ENCODE data around the gene ARFGEF3. TPM values are rescaled to one million over a fixed set of nuclear protein-coding genes. Genes with fewer than 3 reads are reported as not detected.

Gene ARFGEF3
- polyA plus RNA-seq, 2 donors = 0.15 to 0.20 TPM

DNA sequence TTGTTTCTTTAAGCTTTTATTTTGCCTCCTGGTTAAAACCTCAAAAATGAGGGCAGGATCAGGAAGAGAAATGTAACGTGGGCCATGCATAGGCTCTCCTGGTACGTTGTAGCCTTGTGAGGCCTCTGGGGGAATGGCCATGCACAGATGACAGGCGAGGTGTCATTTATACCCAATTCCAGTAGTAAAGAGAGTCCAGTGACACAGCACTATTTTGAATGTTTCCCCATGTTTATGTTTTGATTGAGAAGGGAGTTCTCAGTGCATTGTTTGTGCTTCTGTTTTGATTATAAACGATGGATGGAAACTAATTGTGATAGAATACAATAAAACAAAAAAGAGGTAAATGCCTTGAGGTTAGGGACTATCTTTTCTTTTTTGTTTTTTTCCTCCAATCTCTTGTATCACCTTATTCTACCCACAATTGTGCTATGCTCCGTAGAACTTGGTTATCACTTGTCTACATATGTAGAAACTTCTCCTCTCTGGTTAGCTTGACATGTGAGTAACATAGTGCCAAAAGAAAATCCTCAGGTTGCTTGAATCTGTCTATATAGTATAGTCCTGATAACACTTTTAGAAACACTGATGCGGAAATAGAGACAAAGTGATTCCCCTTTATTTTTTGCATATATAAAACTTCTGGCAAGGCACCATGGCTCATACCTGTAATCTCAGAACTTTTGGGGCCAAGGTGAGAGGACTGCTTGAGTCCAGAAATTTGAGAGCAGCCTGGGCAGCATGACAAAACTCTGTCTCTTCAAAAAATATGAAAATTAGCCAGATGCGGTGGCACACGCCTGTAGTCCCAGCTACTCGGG is 209.1 kb downstream of the ARFGEF3 start:
- Histone ChIP-seq H3K9me3 (ENCODE audit: control insufficient read depth in 2 of 2, insufficient read depth in 1 of 2, low read depth in 1 of 2, low read length in 1 of 2) (no peaks in the 10 kb centered on the region), H3K4me1 (ENCODE audit: control insufficient read depth in 2 of 2, insufficient read depth in 2 of 2, low read length in 1 of 2) (no peaks in the 10 kb centered on the region), H3K27me3 (ENCODE audit: control insufficient read depth in 1 of 2, insufficient read depth in 2 of 2, low read length in 2 of 2) (no peaks in the 10 kb centered on the region), H3K36me3 (ENCODE audit: control insufficient read depth in 2 of 2, insufficient read depth in 2 of 2, low read length in 1 of 2) (no peaks in the 10 kb centered on the region), H3K4me3 (ENCODE audit: low read depth in 1 of 2, low read length in 2 of 2) (no peak overlapping the region), H3K27ac (ENCODE audit: low read depth in 2 of 2, low read length in 1 of 2) (no peak overlapping the region)
- WGBS, 2 donors = 67 to 77% methylated on average over 9 of the region's 9 CpGs

- Histone ChIP-seq H3K9me3 (ENCODE audit: control insufficient read depth in 2 of 2, insufficient read depth in 1 of 2, low read depth in 1 of 2, low read length in 1 of 2) (no peaks in the 10 kb centered on the region), H3K27me3 (ENCODE audit: control insufficient read depth in 1 of 2, insufficient read depth in 2 of 2, low read length in 2 of 2) (no peaks in the 10 kb centered on the region), H3K36me3 (ENCODE audit: control insufficient read depth in 2 of 2, insufficient read depth in 2 of 2, low read length in 1 of 2) (no peaks in the 10 kb centered on the region), H3K4me3 (ENCODE audit: low read depth in 1 of 2, low read length in 2 of 2) (no peak overlapping the region), H3K27ac (ENCODE audit: low read depth in 2 of 2, low read length in 1 of 2) (no peak overlapping the region), H3K4me1 (ENCODE audit: control insufficient read depth in 2 of 2, insufficient read depth in 2 of 2, low read length in 1 of 2) (no peaks in the 10 kb centered on the region)
- 41 to 64% methylated on average over 3 of the region's 3 CpGs for WGBS, 2 donors
These were observed 209.6 kb downstream of the ARFGEF3 start for GRCh38 chr6:138371452-138371711.

DNA sequence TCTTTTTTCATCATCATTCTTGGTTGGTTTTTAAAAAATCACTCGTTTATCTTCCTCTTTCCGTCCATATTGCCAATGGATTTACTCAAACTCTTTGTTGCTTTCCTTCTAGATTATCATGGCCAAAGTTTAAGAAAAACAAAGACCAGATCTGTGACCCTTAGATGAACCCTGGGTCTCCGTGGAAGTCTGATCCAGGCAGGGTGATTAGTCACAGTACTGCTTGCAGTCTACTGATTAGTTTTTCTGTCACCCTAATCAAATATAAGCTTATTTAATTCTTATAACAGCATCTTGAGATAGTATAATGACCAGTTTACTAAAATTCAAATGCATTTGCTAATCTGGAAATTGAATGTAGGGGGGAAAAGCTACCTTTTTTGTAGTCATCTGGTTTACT is 210.0 kb downstream of the ARFGEF3 start:
- WGBS, 2 donors = 32 to 33% methylated on average over 3 of the region's 3 CpGs
- H3K4me1 ChIP-seq (ENCODE audit: control insufficient read depth in 2 of 2, insufficient read depth in 2 of 2, low read length in 1 of 2) = no peaks in the 10 kb centered on the region
- H3K27ac ChIP-seq (ENCODE audit: low read depth in 2 of 2, low read length in 1 of 2) = no peak overlapping the region
- no peaks in the 10 kb centered on the region for H3K36me3 ChIP-seq (ENCODE audit: control insufficient read depth in 2 of 2, insufficient read depth in 2 of 2, low read length in 1 of 2)
- no peaks in the 10 kb centered on the region for H3K9me3 ChIP-seq (ENCODE audit: control insufficient read depth in 2 of 2, insufficient read depth in 1 of 2, low read depth in 1 of 2, low read length in 1 of 2)
- no peaks in the 10 kb centered on the region for H3K27me3 ChIP-seq (ENCODE audit: control insufficient read depth in 1 of 2, insufficient read depth in 2 of 2, low read length in 2 of 2)
- no peak overlapping the region for H3K4me3 ChIP-seq (ENCODE audit: low read depth in 1 of 2, low read length in 2 of 2)

- no peaks in the 10 kb centered on the region for H3K27me3 ChIP-seq (ENCODE audit: control insufficient read depth in 1 of 2, insufficient read depth in 2 of 2, low read length in 2 of 2)
- no peak overlapping the region for H3K27ac ChIP-seq (ENCODE audit: low read depth in 2 of 2, low read length in 1 of 2)
- H3K36me3 ChIP-seq (ENCODE audit: control insufficient read depth in 2 of 2, insufficient read depth in 2 of 2, low read length in 1 of 2) = no peaks in the 10 kb centered on the region
These were observed 211.1 kb downstream of the ARFGEF3 start for GRCh38 chr6:138372711-138373463.

DNA sequence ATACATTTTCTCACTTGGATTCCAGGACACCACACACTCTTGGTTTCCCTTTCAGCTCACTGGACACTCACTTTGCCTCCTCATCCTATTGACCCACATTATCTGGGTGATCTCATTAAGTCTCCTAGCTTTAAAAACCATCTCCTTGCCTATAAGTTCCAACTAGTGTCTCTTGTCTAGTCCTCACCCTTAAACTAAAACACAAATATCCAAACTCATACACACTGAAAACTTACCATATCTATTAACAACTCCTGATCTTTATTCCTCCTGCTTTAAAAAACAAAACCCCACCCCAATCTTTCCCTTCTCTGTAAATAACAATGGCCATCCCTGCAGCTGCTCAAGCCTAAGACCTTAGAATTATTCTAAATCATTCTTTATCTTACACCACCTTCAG is 212.5 kb downstream of the ARFGEF3 start:
- H3K4me1 ChIP-seq (ENCODE audit: control insufficient read depth in 2 of 2, insufficient read depth in 2 of 2, low read length in 1 of 2) = no peaks in the 10 kb centered on the region
- H3K9me3 ChIP-seq (ENCODE audit: control insufficient read depth in 2 of 2, insufficient read depth in 1 of 2, low read depth in 1 of 2, low read length in 1 of 2) = no peaks in the 10 kb centered on the region
- H3K36me3 ChIP-seq (ENCODE audit: control insufficient read depth in 2 of 2, insufficient read depth in 2 of 2, low read length in 1 of 2) = no peaks in the 10 kb centered on the region
- no peak overlapping the region for H3K4me3 ChIP-seq (ENCODE audit: low read depth in 1 of 2, low read length in 2 of 2)
- no peak overlapping the region for H3K27ac ChIP-seq (ENCODE audit: low read depth in 2 of 2, low read length in 1 of 2)
- H3K27me3 ChIP-seq (ENCODE audit: control insufficient read depth in 1 of 2, insufficient read depth in 2 of 2, low read length in 2 of 2) = no peaks in the 10 kb centered on the region

More at GRCh38 chr6:138372711-138373463, 211.1 kb downstream of the ARFGEF3 start:
- no peak overlapping the region for H3K4me3 ChIP-seq (ENCODE audit: low read depth in 1 of 2, low read length in 2 of 2)
- H3K4me1 ChIP-seq (ENCODE audit: control insufficient read depth in 2 of 2, insufficient read depth in 2 of 2, low read length in 1 of 2) = no peaks in the 10 kb centered on the region
- H3K9me3 ChIP-seq (ENCODE audit: control insufficient read depth in 2 of 2, insufficient read depth in 1 of 2, low read depth in 1 of 2, low read length in 1 of 2) = no peaks in the 10 kb centered on the region

DNA sequence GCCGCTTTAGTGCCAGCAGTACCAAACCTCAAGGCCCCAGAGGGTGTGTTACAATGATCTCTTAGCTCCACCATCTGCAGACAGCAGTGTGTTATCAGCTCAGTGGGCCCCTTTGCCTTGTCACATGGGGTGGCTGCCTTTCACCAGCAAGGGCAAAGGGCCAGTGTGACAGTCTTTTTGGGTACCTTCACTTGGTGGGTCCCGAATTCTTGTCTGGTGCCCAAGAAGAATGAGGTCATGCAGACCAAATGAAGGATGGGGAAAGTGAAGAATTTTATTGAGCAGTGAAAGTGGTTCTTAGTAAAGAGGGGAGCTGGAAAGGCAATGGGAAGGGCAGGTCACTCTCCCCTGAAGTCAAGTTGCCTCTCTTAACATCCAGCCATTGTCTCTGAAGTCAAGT is 213.1 kb downstream of the ARFGEF3 start:
- H3K36me3 ChIP-seq (ENCODE audit: control insufficient read depth in 2 of 2, insufficient read depth in 2 of 2, low read length in 1 of 2) = no peaks in the 10 kb centered on the region
- H3K9me3 ChIP-seq (ENCODE audit: control insufficient read depth in 2 of 2, insufficient read depth in 1 of 2, low read depth in 1 of 2, low read length in 1 of 2) = no peaks in the 10 kb centered on the region
- no peak overlapping the region for H3K27ac ChIP-seq (ENCODE audit: low read depth in 2 of 2, low read length in 1 of 2)
- H3K27me3 ChIP-seq (ENCODE audit: control insufficient read depth in 1 of 2, insufficient read depth in 2 of 2, low read length in 2 of 2) = no peaks in the 10 kb centered on the region
- H3K4me1 ChIP-seq (ENCODE audit: control insufficient read depth in 2 of 2, insufficient read depth in 2 of 2, low read length in 1 of 2) = no peaks in the 10 kb centered on the region
- 94% methylated on average over 2 of the region's 2 CpGs for WGBS, 2 donors
- no peak overlapping the region for H3K4me3 ChIP-seq (ENCODE audit: low read depth in 1 of 2, low read length in 2 of 2)

DNA sequence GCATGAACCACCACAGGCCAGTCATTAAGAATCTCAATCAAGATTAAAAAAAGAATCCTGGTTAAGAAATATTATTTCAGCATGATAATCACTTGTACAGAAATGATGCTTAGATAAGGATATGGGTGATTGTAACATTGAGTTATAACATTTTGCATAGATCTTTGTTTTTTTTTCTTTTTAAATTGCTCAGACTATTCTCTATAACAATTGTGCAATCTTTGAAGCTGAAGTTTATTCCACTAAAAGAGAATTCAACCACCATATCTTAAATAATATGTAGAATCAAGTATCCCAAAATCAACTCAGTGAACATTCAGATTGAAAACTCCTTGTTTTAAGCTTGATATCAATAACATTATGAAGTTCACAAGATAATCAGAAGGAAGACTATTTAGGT is 215.3 kb downstream of the ARFGEF3 start:
- no peak overlapping the region for H3K27ac ChIP-seq (ENCODE audit: low read depth in 2 of 2, low read length in 1 of 2)
- no peaks in the 10 kb centered on the region for H3K4me1 ChIP-seq (ENCODE audit: control insufficient read depth in 2 of 2, insufficient read depth in 2 of 2, low read length in 1 of 2)
- H3K4me3 ChIP-seq (ENCODE audit: low read depth in 1 of 2, low read length in 2 of 2) = no peak overlapping the region
- no peaks in the 10 kb centered on the region for H3K9me3 ChIP-seq (ENCODE audit: control insufficient read depth in 2 of 2, insufficient read depth in 1 of 2, low read depth in 1 of 2, low read length in 1 of 2)
- no peaks in the 10 kb centered on the region for H3K27me3 ChIP-seq (ENCODE audit: control insufficient read depth in 1 of 2, insufficient read depth in 2 of 2, low read length in 2 of 2)
- H3K36me3 ChIP-seq (ENCODE audit: control insufficient read depth in 2 of 2, insufficient read depth in 2 of 2, low read length in 1 of 2) = no peaks in the 10 kb centered on the region

- Histone ChIP-seq H3K9me3 (ENCODE audit: control insufficient read depth in 2 of 2, insufficient read depth in 1 of 2, low read depth in 1 of 2, low read length in 1 of 2) (no peaks in the 10 kb centered on the region), H3K36me3 (ENCODE audit: control insufficient read depth in 2 of 2, insufficient read depth in 2 of 2, low read length in 1 of 2) (no peaks in the 10 kb centered on the region), H3K4me3 (ENCODE audit: low read depth in 1 of 2, low read length in 2 of 2) (no peak within 1 kb of the TSS), H3K27ac (ENCODE audit: low read depth in 2 of 2, low read length in 1 of 2) (no peak within 1 kb of the TSS), H3K27me3 (ENCODE audit: control insufficient read depth in 1 of 2, insufficient read depth in 2 of 2, low read length in 2 of 2) (no peaks in the 10 kb centered on the region), H3K4me1 (ENCODE audit: control insufficient read depth in 2 of 2, insufficient read depth in 2 of 2, low read length in 1 of 2) (no peaks in the 10 kb centered on the region)
- 84% methylated on average over 6 of the region's 6 CpGs for WGBS, 2 donors
These were observed 216.1 kb downstream of the ARFGEF3 start, which contains the start of gene SMIM28 for GRCh38 chr6:138377844-138378243. Gene SMIM28, plus strand, starts transcription at chr6:138377905. Its CDS starts 168 bp downstream, at chr6:138378073.

GRCh38 chr6:138378463-138378862 is 216.7 kb downstream of the ARFGEF3 start:
- no peak overlapping the region for H3K4me3 ChIP-seq (ENCODE audit: low read depth in 1 of 2, low read length in 2 of 2)
- no peaks in the 10 kb centered on the region for H3K27me3 ChIP-seq (ENCODE audit: control insufficient read depth in 1 of 2, insufficient read depth in 2 of 2, low read length in 2 of 2)
- no peaks in the 10 kb centered on the region for H3K9me3 ChIP-seq (ENCODE audit: control insufficient read depth in 2 of 2, insufficient read depth in 1 of 2, low read depth in 1 of 2, low read length in 1 of 2)
- WGBS, 2 donors = 66 to 74% methylated on average over 4 of the region's 4 CpGs
- no peak overlapping the region for H3K27ac ChIP-seq (ENCODE audit: low read depth in 2 of 2, low read length in 1 of 2)
- H3K36me3 ChIP-seq (ENCODE audit: control insufficient read depth in 2 of 2, insufficient read depth in 2 of 2, low read length in 1 of 2) = no peaks in the 10 kb centered on the region
- H3K4me1 ChIP-seq (ENCODE audit: control insufficient read depth in 2 of 2, insufficient read depth in 2 of 2, low read length in 1 of 2) = no peaks in the 10 kb centered on the region
